HEK293T (cell line): ENCODE measurements around the gene PRPF8.
"Not testable (repeated sequence)": the region's sequence is repeated elsewhere in the genome, so short reads cannot be mapped to it uniquely, and the experiment has no call there.

Source experiments
- CTCF ChIA-PET: fragments of 350-600 bp; formaldehyde crosslinking; extraction: SDS; loops from one replicate; lab custom pipeline; 2021; ENCODE audit warnings: antibody characterized with exemption, inconsistent platforms; lab: Yijun Ruan, JAX
- POLR2A ChIA-PET: fragments of 350-600 bp; formaldehyde crosslinking; extraction: SDS; loops from one replicate; lab custom pipeline; 2020; ENCODE audit warnings: antibody characterized with exemption, inconsistent platforms; lab: Yijun Ruan, JAX
- DNase-seq: peaks from one replicate; pipeline ENCODE4 v3.0.0; 2012; ENCODE audit warnings: mixed read lengths; ENCODE audit errors: extremely low spot score
- ARNT ChIP-seq: fragments of 450-650 bp; IDR thresholded peaks from 2 replicates; pipeline ENCODE4 v1.6.1; 2017; ENCODE audit warnings: mild to moderate bottlenecking
- BHLHE40 ChIP-seq: fragments of 450-650 bp; IDR thresholded peaks from 2 replicates; pipeline ENCODE4 v1.6.1; 2016; ENCODE audit warnings: mild to moderate bottlenecking, moderate library complexity, borderline replicate concordance
- CTBP1 ChIP-seq: fragments of 450-650 bp; IDR thresholded peaks from 2 replicates; pipeline ENCODE4 v1.6.1; 2016; ENCODE audit warnings: borderline replicate concordance
- ELF4 ChIP-seq: fragments of 450-650 bp; IDR thresholded peaks from 2 replicates; pipeline ENCODE4 v1.6.1; 2017; ENCODE audit warnings: antibody characterized with exemption
- FOXA1 ChIP-seq: fragments of 450-650 bp; IDR thresholded peaks from 2 replicates; pipeline ENCODE4 v1.6.1; 2016; ENCODE audit warnings: mild to moderate bottlenecking
- FOXK2 ChIP-seq: fragments of 450-650 bp; IDR thresholded peaks from 2 replicates; pipeline ENCODE4 v1.6.1; 2016; ENCODE audit warnings: mild to moderate bottlenecking
- FOXM1 ChIP-seq: fragments of 450-650 bp; IDR thresholded peaks from 2 replicates; pipeline ENCODE4 v1.6.1; 2017; ENCODE audit warnings: mild to moderate bottlenecking, borderline replicate concordance
- HDGF ChIP-seq: fragments of 450-650 bp; IDR thresholded peaks from 2 replicates; pipeline ENCODE4 v1.6.1; 2017; ENCODE audit warnings: antibody characterized with exemption, borderline replicate concordance
- L3MBTL2 ChIP-seq: fragments of 450-650 bp; conservative IDR thresholded peaks from 2 replicates; pipeline ENCODE4 v1.6.1; 2016; ENCODE audit warnings: mild to moderate bottlenecking
- LEF1 ChIP-seq: fragments of 450-650 bp; IDR thresholded peaks from 2 replicates; pipeline ENCODE4 v1.6.1; 2017; ENCODE audit warnings: mild to moderate bottlenecking, borderline replicate concordance
- NFRKB ChIP-seq: fragments of 450-650 bp; IDR thresholded peaks from 2 replicates; pipeline ENCODE4 v1.6.1; 2016; ENCODE audit warnings: mild to moderate bottlenecking, moderate library complexity
- PKNOX1 ChIP-seq: fragments of 450-650 bp; IDR thresholded peaks from 2 replicates; pipeline ENCODE4 v1.6.1; 2016
- SP1 ChIP-seq: fragments of 450-650 bp; IDR thresholded peaks from 2 replicates; pipeline ENCODE4 v1.6.1; 2017
- SUZ12 ChIP-seq: fragments of 450-650 bp; IDR thresholded peaks from 2 replicates; pipeline ENCODE4 v1.6.1; 2016; ENCODE audit warnings: mild to moderate bottlenecking
- TARDBP ChIP-seq: fragments of 450-650 bp; IDR thresholded peaks from 2 replicates; pipeline ENCODE4 v1.6.1; 2016
- ZNF384 ChIP-seq: fragments of 450-650 bp; IDR thresholded peaks from 2 replicates; pipeline ENCODE4 v1.6.1; 2016

Gene PRPF8

GRCh38 chr17:1724869-1725641 is 40.4 kb upstream of the PRPF8 start:
- ChIA-PET CTCF (no interaction called here), POLR2A (interaction anchor here (0.6 to 2.2 kb wide), 3 partner anchors 8 to 45 kb away, joined by 3 to 10 read pairs (median 3); no protein-coding TSS in a partner anchor)
- TF ChIP-seq NFRKB (no peak), BHLHE40 (no peak), ARNT (no peak), LEF1 (no peak), SUZ12 (no peak), PKNOX1 (no peak), FOXK2 (no peak), HDGF (no peak), FOXM1 (no peak), ZNF384 (no peak), SP1 (no peak), ELF4 (no peak), FOXA1 (no peak), CTBP1 (no peak), L3MBTL2 (no peak; the same call in 1 of the 2 replicates), TARDBP (no peak)
- peak; percentile 31 for DNase-seq

- ChIA-PET CTCF (interaction anchor here (0.6 kb wide), 1 partner anchor 42 kb away, joined by 4 read pairs; no protein-coding TSS in a partner anchor), POLR2A (interaction anchor here (1.1 to 1.2 kb wide), 2 partner anchors 12 to 37 kb away, joined by 3 read pairs; partner anchors contain the start of gene SERPINF1)
- peak; percentile 87 for DNase-seq
- TF ChIP-seq L3MBTL2 (peak; percentile 82), FOXK2 (no peak)
Observed at GRCh38 chr17:1724351-1724868, 39.7 kb upstream of the PRPF8 start, which contains the start of gene WDR81. Gene WDR81, plus strand, starts transcription at chr17:1724704. Its CDS starts 256 bp downstream, at chr17:1724960.

GRCh38 chr17:1722022-1722421 is 37.4 kb upstream of the PRPF8 start:
- POLR2A ChIA-PET: interaction anchor here (0.6 kb wide), 1 partner anchor 266 kb away, joined by 4 read pairs; the partner anchor contains the start of gene CRK
- DNase-seq: not testable (repeated sequence)
- CTCF ChIA-PET: interaction anchor here (0.6 to 1.6 kb wide), 5 partner anchors 9 to 143 kb away, joined by 3 to 8 read pairs (median 4); no protein-coding TSS in a partner anchor

GRCh38 chr17:1720856-1721386 is 36.3 kb upstream of the PRPF8 start:
- ChIA-PET POLR2A (interaction anchor here (1.0 kb wide), 1 partner anchor 108 kb away, joined by 3 read pairs; no protein-coding TSS in a partner anchor), CTCF (interaction anchor here (0.6 to 1.6 kb wide), 8 partner anchors 8 to 144 kb away, joined by 3 to 8 read pairs (median 4); partner anchors contain the start of gene SERPINF1)
- TF ChIP-seq L3MBTL2 (no peak), FOXM1 (no peak), SP1 (no peak)
- DNase-seq: peak; percentile 48

- TF ChIP-seq TARDBP (no peak), ELF4 (no peak), FOXA1 (no peak), BHLHE40 (no peak)
- no peak for DNase-seq
- ChIA-PET CTCF (interaction anchor here (0.7 kb wide), 1 partner anchor 139 kb away, joined by 4 read pairs; no protein-coding TSS in a partner anchor), POLR2A (interaction anchor here (3.2 kb wide), 1 partner anchor 111 kb away, joined by 29 read pairs; the partner anchor contains the start of genes RPA1 and SMYD4)
Observed at GRCh38 chr17:1718362-1719165, 33.9 kb upstream of the PRPF8 start.

- CTCF ChIA-PET: interaction anchor here (0.6 to 1.2 kb wide), 6 partner anchors 33 to 873 kb away, joined by 3 read pairs; partner anchors contain the start of gene RTN4RL1
- POLR2A ChIA-PET: interaction anchor here (0.6 to 3.2 kb wide), 25 partner anchors 9 to 488 kb away, joined by 3 to 29 read pairs (median 3); partner anchors contain the start of genes PRPF8, RILP, RPA1 and SERPINF1
- TF ChIP-seq ZNF384 (no peak), L3MBTL2 (0 out of 2 replicates have a peak, but pooled peaks have one; percentile 29), SUZ12 (no peak), FOXM1 (no peak), BHLHE40 (no peak), FOXK2 (no peak), NFRKB (no peak), HDGF (no peak), PKNOX1 (0 out of 2 replicates have a peak, but pooled peaks have one; percentile 9)
Observed at GRCh38 chr17:1716912-1717695, 32.4 kb upstream of the PRPF8 start.

More at GRCh38 chr17:1716912-1717695, 32.4 kb upstream of the PRPF8 start:
- DNase-seq: peak; percentile 83
